Stomach (tissue), 4 donors: ENCODE data around the gene AP2S1.

ENCODE experiments used
- CTCF ChIP-seq, 7 experiments: fragments of 450-650 bp in 4 of 7; fragments of 200-600 bp in 3 of 7; sonication (generic) in 3 of 7; IDR thresholded peaks; one replicate each; pipeline ENCODE4 v1.5.1; 2016 to 2019; ENCODE audit warnings: antibody characterized with exemption in 7 of 7, control low read depth in 2 of 7, mild to moderate bottlenecking in 1 of 7
- EP300 ChIP-seq: sonication (generic); formaldehyde crosslinking; IDR thresholded peaks from one replicate; pipeline ENCODE4 v1.6.1; 2017; ENCODE audit warnings: antibody characterized with exemption
- POLR2A ChIP-seq, 4 donors: fragments of 450-650 bp; IDR thresholded peaks; one replicate each; pipeline ENCODE4 v1.6.1; 2016; ENCODE audit warnings: antibody characterized with exemption in 4 of 4, control low read depth in 2 of 4, mild to moderate bottlenecking in 1 of 4, moderate library complexity in 1 of 4

- TF ChIP-seq CTCF (IDR thresholded peaks at IDR 0.05) (no peak), POLR2A (IDR thresholded peaks at IDR 0.05) (no peak), EP300 (no peak)
Observed at GRCh38 chr19:46798713-46799112, 51.9 kb downstream of the AP2S1 start.
